WTC11 (cell line): Measurements from ENCODE around the gene ZNF627. TPM values are rescaled to one million over a fixed set of nuclear protein-coding genes. Genes with fewer than 3 reads are reported as not detected.

ENCODE experiments used
- ATAC-seq: fragments of 200-7000 bp; cut with Tn5 transposase; 2 replicates; pipeline ENCODE4 v1.10.0; 2021; ENCODE audit warnings: mild to moderate bottlenecking, moderate library complexity
- CTCF ChIA-PET: fragments of 300-600 bp; sonication (Branson Sonifier 250); formaldehyde crosslinking; loops from one replicate; lab custom pipeline; 2021; ENCODE audit warnings: antibody characterized with exemption; lab: Charles Lee
- POLR2A ChIA-PET: fragments of 350-600 bp; sonication (Branson Sonifier 250); formaldehyde crosslinking; loops from one replicate; lab custom pipeline; 2021; ENCODE audit warnings: antibody characterized with exemption; lab: Charles Lee
- DNase-seq: peaks from one replicate; pipeline ENCODE4 v3.0.0; 2021; ENCODE audit warnings: low spot score
- H3K27ac Mint-ChIP-seq: 2 replicates; pipeline ENCODE4 v1.8.0; 2021; ENCODE audit warnings: mixed read lengths
- H3K27me3 Mint-ChIP-seq: 2 replicates; pipeline ENCODE4 v1.8.0; 2021; ENCODE audit warnings: low read depth, mild to moderate bottlenecking, moderate library complexity, mixed read lengths
- H3K36me3 Mint-ChIP-seq: 2 replicates; pipeline ENCODE4 v1.8.0; 2021; ENCODE audit warnings: mixed read lengths
- H3K4me1 Mint-ChIP-seq: 2 replicates; pipeline ENCODE4 v1.8.0; 2022; ENCODE audit warnings: mixed read lengths
- H3K4me3 Mint-ChIP-seq: 2 replicates; pipeline ENCODE4 v1.8.0; 2021; ENCODE audit warnings: mild to moderate bottlenecking, moderate library complexity, mixed read lengths
- H3K9me3 Mint-ChIP-seq: 2 replicates; pipeline ENCODE4 v1.8.0; 2021; ENCODE audit warnings: mixed read lengths
- CREM ChIP-seq: sonication (generic); formaldehyde crosslinking; IDR thresholded peaks from 2 replicates; pipeline ENCODE4 v1.8.1; 2022; ENCODE audit warnings: mild to moderate bottlenecking, missing genetic modification reagents, moderate library complexity
- GTF2I ChIP-seq: fragments of 250-450 bp; sonication (Bioruptor Pico); conservative IDR thresholded peaks from 2 replicates; pipeline ENCODE4 v1.4.0; 2021; ENCODE audit warnings: mild to moderate bottlenecking
- HMGA2 ChIP-seq: fragments of 250-450 bp; sonication (Bioruptor Pico); IDR thresholded peaks from 2 replicates; pipeline ENCODE4 v1.4.0; 2021; ENCODE audit warnings: mild to moderate bottlenecking, moderate library complexity
- JUN ChIP-seq: sonication (generic); formaldehyde crosslinking; IDR thresholded peaks from 2 replicates; pipeline ENCODE4 v1.8.0; 2023; ENCODE audit warnings: mild to moderate bottlenecking, missing genetic modification reagents
- MXD4 ChIP-seq: fragments of 250-450 bp; sonication (Bioruptor Pico); IDR thresholded peaks from 2 replicates; pipeline ENCODE4 v1.8.0; 2021; ENCODE audit warnings: mild to moderate bottlenecking, moderate library complexity, borderline replicate concordance
- RELA ChIP-seq: sonication (generic); formaldehyde crosslinking; IDR thresholded peaks from 2 replicates; pipeline ENCODE4 v1.8.1; 2022; ENCODE audit warnings: missing genetic modification reagents, mild to moderate bottlenecking, borderline replicate concordance
- TEAD4 ChIP-seq: sonication (generic); formaldehyde crosslinking; IDR thresholded peaks from 2 replicates; pipeline ENCODE4 v1.8.0; 2022; ENCODE audit warnings: mild to moderate bottlenecking, missing genetic modification reagents
- ZNF138 ChIP-seq: sonication (generic); formaldehyde crosslinking; conservative IDR thresholded peaks from 2 replicates; pipeline ENCODE4 v1.8.1; 2022; ENCODE audit warnings: mild to moderate bottlenecking, moderate library complexity, missing genetic modification reagents
- ZNF232 ChIP-seq: sonication (generic); formaldehyde crosslinking; IDR thresholded peaks from 2 replicates; pipeline ENCODE4 v1.8.0; 2022; ENCODE audit warnings: mild to moderate bottlenecking, missing genetic modification reagents
- ZNF423 ChIP-seq: fragments of 250-450 bp; sonication (Bioruptor Pico); IDR thresholded peaks from 2 replicates; pipeline ENCODE4 v2.1.2; 2022; ENCODE audit warnings: mild to moderate bottlenecking, moderate library complexity
- total RNA-seq: library from RNA; stranded (reverse); gene quantifications from 3 replicates; pipeline ENCODE4 v1.2.3, GENCODE V29; 2021
- TF ChIP-seq, protein P1 (sequence below): sonication (generic); formaldehyde crosslinking; IDR thresholded peaks from 2 replicates; pipeline ENCODE4 v1.8.1; 2022; ENCODE audit warnings: missing genetic modification reagents, borderline replicate concordance
- TF ChIP-seq, protein P2 (sequence below): sonication (generic); formaldehyde crosslinking; IDR thresholded peaks from 2 replicates; pipeline ENCODE4 v1.8.0; 2022; ENCODE audit warnings: mild to moderate bottlenecking, missing genetic modification reagents
- TF ChIP-seq, protein P3 (sequence below): sonication (generic); formaldehyde crosslinking; IDR thresholded peaks from 2 replicates; pipeline ENCODE4 v1.8.0; 2022; ENCODE audit warnings: mild to moderate bottlenecking, missing genetic modification reagents
- TF ChIP-seq, protein P4 (sequence below): sonication (generic); formaldehyde crosslinking; conservative IDR thresholded peaks from 2 replicates; pipeline ENCODE4 v1.8.1; 2022; ENCODE audit warnings: mild to moderate bottlenecking, missing genetic modification reagents
- TF ChIP-seq, protein P5 (sequence below): sonication (generic); formaldehyde crosslinking; IDR thresholded peaks from 2 replicates; pipeline ENCODE4 v1.8.1; 2023; ENCODE audit warnings: mild to moderate bottlenecking, missing genetic modification reagents, borderline replicate concordance

The ZNF627 gene
- total RNA-seq, 1 experiment from 2014 or later: 12.6 TPM

DNA sequence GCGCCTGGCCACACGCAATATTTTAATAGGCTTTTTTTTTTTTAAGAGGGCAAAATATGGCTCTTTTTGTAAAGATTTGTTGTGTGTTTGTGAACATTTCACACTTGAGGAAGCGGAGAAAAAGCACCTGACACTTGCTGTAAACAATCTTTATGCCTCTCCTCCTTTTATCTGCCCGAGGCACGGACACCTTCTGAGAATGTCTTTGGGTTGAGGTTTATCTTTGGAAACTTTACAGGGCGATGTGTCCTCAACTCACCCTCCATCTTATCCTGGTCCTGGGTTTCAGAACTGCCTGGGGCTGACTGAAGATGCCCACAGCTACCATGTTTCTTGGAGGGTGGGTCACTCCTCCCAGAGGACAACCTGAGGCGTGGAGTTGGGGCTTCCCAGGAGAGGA is 44.0 kb downstream of the ZNF627 start (continued):
- TF ChIP-seq, protein P1, sequence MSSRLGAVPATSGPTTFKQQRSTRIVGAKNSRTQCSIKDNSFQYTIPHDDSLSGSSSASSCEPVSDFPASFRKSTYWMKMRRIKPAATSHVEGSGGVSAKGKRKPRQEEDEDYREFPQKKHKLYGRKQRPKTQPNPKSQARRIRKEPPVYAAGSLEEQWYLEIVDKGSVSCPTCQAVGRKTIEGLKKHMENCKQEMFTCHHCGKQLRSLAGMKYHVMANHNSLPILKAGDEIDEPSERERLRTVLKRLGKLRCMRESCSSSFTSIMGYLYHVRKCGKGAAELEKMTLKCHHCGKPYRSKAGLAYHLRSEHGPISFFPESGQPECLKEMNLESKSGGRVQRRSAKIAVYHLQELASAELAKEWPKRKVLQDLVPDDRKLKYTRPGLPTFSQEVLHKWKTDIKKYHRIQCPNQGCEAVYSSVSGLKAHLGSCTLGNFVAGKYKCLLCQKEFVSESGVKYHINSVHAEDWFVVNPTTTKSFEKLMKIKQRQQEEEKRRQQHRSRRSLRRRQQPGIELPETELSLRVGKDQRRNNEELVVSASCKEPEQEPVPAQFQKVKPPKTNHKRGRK (CRISPR knock-in tag): no peak
- TF ChIP-seq ZNF232 (CRISPR knock-in tag): no peak
- no peak for TF ChIP-seq ZNF423

DNA sequence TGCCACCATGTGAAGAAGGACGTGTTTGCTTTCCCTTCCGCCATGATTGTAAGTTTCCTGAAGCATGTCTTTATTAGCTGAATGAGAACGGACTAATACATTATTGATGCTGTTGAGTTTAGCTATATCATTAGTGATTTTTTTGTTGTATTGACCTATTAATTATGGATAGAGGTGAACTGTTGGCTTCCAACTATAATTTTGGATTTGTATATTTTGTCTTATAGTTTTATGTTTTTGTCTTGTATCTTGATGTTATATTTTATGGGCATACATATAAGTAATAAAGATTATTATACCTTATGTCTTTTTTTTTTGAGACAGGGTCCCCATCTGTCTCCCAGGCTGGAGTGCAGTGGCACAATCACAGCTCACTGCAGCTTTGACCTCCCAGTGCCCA is 45.6 kb downstream of the ZNF627 start:
- Mint-ChIP-seq H3K27ac (no peak overlapping the region), H3K4me1 (peaks cover 4% of the 10 kb centered on the region), H3K27me3 (no peaks in the 10 kb centered on the region), H3K36me3 (peaks cover 6% of the 10 kb centered on the region; the same call in 1 of the 2 replicates), H3K9me3 (peaks cover 5% of the 10 kb centered on the region; the same call in 1 of the 2 replicates), H3K4me3 (no peak overlapping the region)
- ChIA-PET POLR2A (no interaction called here), CTCF (interaction anchor here (1.4 kb wide), 1 partner anchor 86 kb away, joined by 3 read pairs; no protein-coding TSS in a partner anchor)
- no peak for TF ChIP-seq RELA (CRISPR knock-in tag)
- TF ChIP-seq CREM (CRISPR knock-in tag): no peak
- TF ChIP-seq, protein P2, sequence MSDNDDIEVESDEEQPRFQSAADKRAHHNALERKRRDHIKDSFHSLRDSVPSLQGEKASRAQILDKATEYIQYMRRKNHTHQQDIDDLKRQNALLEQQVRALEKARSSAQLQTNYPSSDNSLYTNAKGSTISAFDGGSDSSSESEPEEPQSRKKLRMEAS (CRISPR knock-in tag): no peak
- TF ChIP-seq ZNF138 (CRISPR knock-in tag): no peak
- TF ChIP-seq HMGA2 (CRISPR knock-in tag): no peak
- ATAC-seq (no peak), DNase-seq (no peak)

DNA sequence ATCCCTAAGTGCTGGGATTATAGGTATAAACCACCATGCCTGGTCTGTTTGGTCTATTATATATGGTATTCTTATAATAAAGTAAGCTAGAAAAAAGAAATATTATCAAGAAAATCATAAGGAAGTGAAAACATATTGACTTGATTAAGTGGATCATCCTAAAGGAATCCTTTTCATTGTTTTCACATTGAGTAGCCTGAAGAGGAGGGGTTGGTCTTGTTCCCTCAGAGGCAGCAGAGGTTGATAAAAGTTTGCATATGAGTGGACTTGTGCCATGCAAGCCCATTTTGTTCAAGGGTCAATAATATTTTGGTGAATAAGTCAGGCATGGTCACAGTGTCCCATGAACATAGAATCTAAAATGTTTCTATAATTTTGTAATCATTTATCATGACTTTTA is 52.7 kb downstream of the ZNF627 start:
- no peaks in the 10 kb centered on the region for H3K4me1 Mint-ChIP-seq
- no peaks in the 10 kb centered on the region for H3K27me3 Mint-ChIP-seq
- ATAC-seq (no peak), DNase-seq (no peak)
- ChIA-PET POLR2A (no interaction called here), CTCF (interaction anchor here (1.6 kb wide), 1 partner anchor 50 kb away, joined by 3 read pairs; no protein-coding TSS in a partner anchor)
- H3K36me3 Mint-ChIP-seq: peaks cover 60% of the 10 kb centered on the region
- no peak overlapping the region for H3K27ac Mint-ChIP-seq
- H3K4me3 Mint-ChIP-seq: no peak overlapping the region
- H3K9me3 Mint-ChIP-seq: peaks cover 32% of the 10 kb centered on the region
- TF ChIP-seq TEAD4 (CRISPR knock-in tag) (no peak), GTF2I (CRISPR knock-in tag) (no peak), MXD4 (CRISPR knock-in tag) (no peak), JUN (CRISPR knock-in tag) (no peak), RELA (CRISPR knock-in tag) (no peak)
- TF ChIP-seq, protein P3, sequence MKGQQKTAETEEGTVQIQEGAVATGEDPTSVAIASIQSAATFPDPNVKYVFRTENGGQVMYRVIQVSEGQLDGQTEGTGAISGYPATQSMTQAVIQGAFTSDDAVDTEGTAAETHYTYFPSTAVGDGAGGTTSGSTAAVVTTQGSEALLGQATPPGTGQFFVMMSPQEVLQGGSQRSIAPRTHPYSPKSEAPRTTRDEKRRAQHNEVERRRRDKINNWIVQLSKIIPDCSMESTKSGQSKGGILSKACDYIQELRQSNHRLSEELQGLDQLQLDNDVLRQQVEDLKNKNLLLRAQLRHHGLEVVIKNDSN (CRISPR knock-in tag): no peak
- TF ChIP-seq, protein P4, sequence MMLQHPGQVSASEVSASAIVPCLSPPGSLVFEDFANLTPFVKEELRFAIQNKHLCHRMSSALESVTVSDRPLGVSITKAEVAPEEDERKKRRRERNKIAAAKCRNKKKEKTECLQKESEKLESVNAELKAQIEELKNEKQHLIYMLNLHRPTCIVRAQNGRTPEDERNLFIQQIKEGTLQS (CRISPR knock-in tag): no peak
- TF ChIP-seq, protein P5, sequence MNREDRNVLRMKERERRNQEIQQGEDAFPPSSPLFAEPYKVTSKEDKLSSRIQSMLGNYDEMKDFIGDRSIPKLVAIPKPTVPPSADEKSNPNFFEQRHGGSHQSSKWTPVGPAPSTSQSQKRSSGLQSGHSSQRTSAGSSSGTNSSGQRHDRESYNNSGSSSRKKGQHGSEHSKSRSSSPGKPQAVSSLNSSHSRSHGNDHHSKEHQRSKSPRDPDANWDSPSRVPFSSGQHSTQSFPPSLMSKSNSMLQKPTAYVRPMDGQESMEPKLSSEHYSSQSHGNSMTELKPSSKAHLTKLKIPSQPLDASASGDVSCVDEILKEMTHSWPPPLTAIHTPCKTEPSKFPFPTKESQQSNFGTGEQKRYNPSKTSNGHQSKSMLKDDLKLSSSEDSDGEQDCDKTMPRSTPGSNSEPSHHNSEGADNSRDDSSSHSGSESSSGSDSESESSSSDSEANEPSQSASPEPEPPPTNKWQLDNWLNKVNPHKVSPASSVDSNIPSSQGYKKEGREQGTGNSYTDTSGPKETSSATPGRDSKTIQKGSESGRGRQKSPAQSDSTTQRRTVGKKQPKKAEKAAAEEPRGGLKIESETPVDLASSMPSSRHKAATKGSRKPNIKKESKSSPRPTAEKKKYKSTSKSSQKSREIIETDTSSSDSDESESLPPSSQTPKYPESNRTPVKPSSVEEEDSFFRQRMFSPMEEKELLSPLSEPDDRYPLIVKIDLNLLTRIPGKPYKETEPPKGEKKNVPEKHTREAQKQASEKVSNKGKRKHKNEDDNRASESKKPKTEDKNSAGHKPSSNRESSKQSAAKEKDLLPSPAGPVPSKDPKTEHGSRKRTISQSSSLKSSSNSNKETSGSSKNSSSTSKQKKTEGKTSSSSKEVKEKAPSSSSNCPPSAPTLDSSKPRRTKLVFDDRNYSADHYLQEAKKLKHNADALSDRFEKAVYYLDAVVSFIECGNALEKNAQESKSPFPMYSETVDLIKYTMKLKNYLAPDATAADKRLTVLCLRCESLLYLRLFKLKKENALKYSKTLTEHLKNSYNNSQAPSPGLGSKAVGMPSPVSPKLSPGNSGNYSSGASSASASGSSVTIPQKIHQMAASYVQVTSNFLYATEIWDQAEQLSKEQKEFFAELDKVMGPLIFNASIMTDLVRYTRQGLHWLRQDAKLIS (CRISPR knock-in tag): no peak
